Stimulated activated naive B cell treated with anti-CD40 and anti-IgM and Interleukin-4, amounts not matched to agents 10 μg/mL and 1 μg/mL and 100 μg/mL, for 72 hours (primary cell): ENCODE measurements around the gene CAPN11.
A peak's percentile ranks its signal among the peaks of the same experiment; 100 is the strongest.

ENCODE experiments used
- ATAC-seq, 2 donors: fragments of 150-1000 bp; cut with Tn5 transposase; replicated peaks; 2 replicates each; pipeline ENCODE4 v1.10.0; 2021; ENCODE audit warnings: moderate library complexity in 1 of 2
- DNase-seq: peaks from one replicate; pipeline ENCODE4 v3.0.0; 2021
- H3K27ac Mint-ChIP-seq: one replicate; pipeline ENCODE4 v1.8.0; 2022; ENCODE audit warnings: mild to moderate bottlenecking, mixed read lengths
- H3K27me3 Mint-ChIP-seq, 2 donors: one replicate each; pipeline ENCODE4 v1.8.0; 2022; ENCODE audit warnings: mixed read lengths in 2 of 2
- H3K36me3 Mint-ChIP-seq, 2 donors: one replicate each; pipeline ENCODE4 v1.8.0; 2022; ENCODE audit warnings: mixed read lengths in 2 of 2, mild to moderate bottlenecking in 1 of 2
- H3K4me1 Mint-ChIP-seq, 2 donors: one replicate each; pipeline ENCODE4 v1.8.0; 2022; ENCODE audit warnings: mixed read lengths in 2 of 2, mild to moderate bottlenecking in 1 of 2
- H3K4me3 Mint-ChIP-seq, 2 donors: one replicate each; pipeline ENCODE4 v1.8.0; 2022; ENCODE audit warnings: mild to moderate bottlenecking in 2 of 2, mixed read lengths in 2 of 2, moderate library complexity in 1 of 2
- H3K9me3 Mint-ChIP-seq, 2 donors: one replicate each; pipeline ENCODE4 v1.8.0; 2022; ENCODE audit warnings: mixed read lengths in 2 of 2, mild to moderate bottlenecking in 1 of 2

Gene CAPN11

DNA sequence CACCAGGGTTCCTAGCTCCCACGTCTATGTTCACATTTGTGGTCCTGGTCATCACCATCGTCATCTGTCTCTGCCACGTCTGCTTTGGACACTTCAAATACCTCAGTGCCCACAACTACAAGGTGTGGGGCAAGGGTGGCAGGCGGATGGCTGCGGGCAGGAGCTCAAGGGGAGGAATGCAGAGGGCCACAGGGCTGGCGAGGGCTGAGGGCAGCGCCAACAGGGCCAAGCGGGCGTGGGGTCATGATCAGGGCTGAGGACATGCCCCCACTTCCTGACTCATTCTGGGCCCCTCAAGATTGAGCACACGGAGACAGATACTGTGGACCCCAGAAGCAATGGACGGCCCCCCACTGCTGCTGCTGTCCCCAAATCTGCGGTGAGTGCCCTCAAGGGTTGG lies 4.6 kb upstream of the CAPN11 start:
- no peaks in the 10 kb centered on the region for H3K9me3 Mint-ChIP-seq
- ATAC-seq, result no peak

GRCh38 chr6:44156494-44157151 lies 2.0 kb upstream of the CAPN11 start:
- Mint-ChIP-seq H3K4me3 (no peak overlapping the region), H3K27me3 (no peaks in the 10 kb centered on the region), H3K4me1 (peaks cover 10 to 15% of the 10 kb centered on the region in 2 donors), H3K9me3 (no peaks in the 10 kb centered on the region), H3K36me3 (peaks cover 8 to 13% of the 10 kb centered on the region in 2 donors), H3K27ac (peak overlapping the region; percentile 63)
- ATAC-seq (no peak), DNase-seq (no peak)

More for the DNA sequence above, 4.6 kb upstream of the CAPN11 start:
- no peak overlapping the region for H3K4me3 Mint-ChIP-seq
- no peaks in the 10 kb centered on the region for H3K27me3 Mint-ChIP-seq
- H3K27ac Mint-ChIP-seq, result no peak overlapping the region
- H3K4me1 Mint-ChIP-seq, result peaks cover 24% of the 10 kb centered on the region in 2 donors
- peaks cover 22 to 34% of the 10 kb centered on the region in 2 donors for H3K36me3 Mint-ChIP-seq
- no peak for DNase-seq

- Mint-ChIP-seq H3K27ac (peak overlapping the region; percentile 63), H3K4me3 (no peak overlapping the region), H3K9me3 (no peaks in the 10 kb centered on the region), H3K27me3 (no peaks in the 10 kb centered on the region), H3K4me1 (peaks cover 7 to 15% of the 10 kb centered on the region in 2 donors), H3K36me3 (peaks cover 8 to 12% of the 10 kb centered on the region in 2 donors)
- ATAC-seq (no peak), DNase-seq (no peak)
Measured at GRCh38 chr6:44157152-44157521, 1.5 kb upstream of the CAPN11 start.

- Mint-ChIP-seq H3K9me3 (no peaks in the 10 kb centered on the region), H3K4me3 (no peak overlapping the region), H3K4me1 (peaks cover 16 to 35% of the 10 kb centered on the region in 2 donors), H3K27ac (peak overlapping the region; percentile 92), H3K36me3 (no peaks in the 10 kb centered on the region), H3K27me3 (peaks cover 5 to 26% of the 10 kb centered on the region in 2 donors)
- DNase-seq, result peak; percentile 44
- peak; percentile 80 to 82 for ATAC-seq
Measured at GRCh38 chr6:44161997-44162338, 3.3 kb downstream of the CAPN11 start.

GRCh38 chr6:44162876-44163625 lies 4.4 kb downstream of the CAPN11 start:
- no peak for ATAC-seq
- Mint-ChIP-seq H3K9me3 (no peaks in the 10 kb centered on the region), H3K4me3 (no peak overlapping the region), H3K4me1 (peaks cover 18 to 37% of the 10 kb centered on the region in 2 donors), H3K27me3 (peaks cover 5 to 32% of the 10 kb centered on the region in 2 donors), H3K27ac (peak overlapping the region; percentile 62), H3K36me3 (no peaks in the 10 kb centered on the region)
- no peak for DNase-seq

DNA sequence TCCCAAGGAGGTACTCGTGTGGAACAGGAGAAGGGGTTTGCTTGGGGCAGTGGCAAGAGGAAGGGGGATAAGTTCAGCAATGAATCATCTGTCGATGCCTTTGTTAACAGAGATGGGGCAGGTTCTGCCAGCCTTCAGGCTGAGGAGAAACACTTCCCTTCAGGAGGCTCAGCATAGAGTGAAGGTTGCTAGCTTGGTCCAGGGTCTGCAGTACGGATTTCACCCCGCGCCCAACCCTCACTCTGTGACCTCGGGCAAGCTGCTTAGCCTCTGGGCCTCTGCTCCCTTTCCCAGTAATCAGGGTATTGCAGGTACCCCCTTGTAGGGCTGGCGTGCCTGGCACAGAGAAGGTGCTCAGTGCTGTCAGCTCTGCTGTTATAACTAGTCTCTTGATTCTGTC lies 7.5 kb downstream of the CAPN11 start:
- Mint-ChIP-seq H3K36me3 (no peaks in the 10 kb centered on the region), H3K27me3 (peaks cover 19 to 38% of the 10 kb centered on the region in 2 donors), H3K4me3 (no peak overlapping the region), H3K4me1 (peaks cover 17 to 33% of the 10 kb centered on the region in 2 donors), H3K27ac (peak overlapping the region; percentile 1), H3K9me3 (no peaks in the 10 kb centered on the region)
- DNase-seq (no peak), ATAC-seq (no peak)

DNA sequence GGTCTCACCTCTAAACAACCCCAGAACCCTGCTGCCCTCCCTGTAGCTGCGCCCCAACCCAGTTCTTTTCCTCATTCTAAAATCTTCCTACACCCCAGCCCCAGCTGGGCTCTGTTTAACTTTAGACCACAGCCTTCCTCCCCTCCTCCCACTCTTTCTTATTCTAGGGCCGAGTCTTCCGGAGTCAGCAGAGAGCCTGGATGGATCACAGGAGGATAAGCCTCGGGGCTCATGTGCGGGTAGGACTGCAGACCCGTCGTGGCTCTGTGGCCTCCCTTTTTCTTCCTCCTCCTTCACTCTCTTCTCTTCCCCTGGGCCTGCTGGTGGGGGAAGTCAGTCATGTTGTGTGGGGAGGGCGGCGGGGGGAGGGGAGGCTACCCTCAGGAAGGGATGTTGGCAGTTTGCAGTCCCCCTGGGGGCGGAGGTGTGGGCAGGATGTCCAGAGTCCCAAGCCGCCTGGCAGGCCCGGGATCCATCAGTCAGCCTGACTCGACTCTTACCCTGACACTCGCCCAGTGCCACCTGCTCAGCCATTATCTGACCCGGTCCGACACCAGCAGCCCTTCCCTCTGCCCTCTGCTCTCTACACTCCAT lies 8.1 kb downstream of the CAPN11 start:
- Mint-ChIP-seq H3K27ac (peak overlapping the region; percentile 1), H3K4me3 (no peak overlapping the region), H3K27me3 (peaks cover 23 to 41% of the 10 kb centered on the region in 2 donors), H3K36me3 (no peaks in the 10 kb centered on the region), H3K9me3 (no peaks in the 10 kb centered on the region), H3K4me1 (peaks cover 13 to 27% of the 10 kb centered on the region in 2 donors)
- DNase-seq (no peak), ATAC-seq (no peak)

GRCh38 chr6:44167567-44167966 lies 8.9 kb downstream of the CAPN11 start:
- Mint-ChIP-seq H3K4me1 (peaks cover 14 to 25% of the 10 kb centered on the region in 2 donors), H3K27me3 (peaks cover 21 to 39% of the 10 kb centered on the region in 2 donors)

DNA sequence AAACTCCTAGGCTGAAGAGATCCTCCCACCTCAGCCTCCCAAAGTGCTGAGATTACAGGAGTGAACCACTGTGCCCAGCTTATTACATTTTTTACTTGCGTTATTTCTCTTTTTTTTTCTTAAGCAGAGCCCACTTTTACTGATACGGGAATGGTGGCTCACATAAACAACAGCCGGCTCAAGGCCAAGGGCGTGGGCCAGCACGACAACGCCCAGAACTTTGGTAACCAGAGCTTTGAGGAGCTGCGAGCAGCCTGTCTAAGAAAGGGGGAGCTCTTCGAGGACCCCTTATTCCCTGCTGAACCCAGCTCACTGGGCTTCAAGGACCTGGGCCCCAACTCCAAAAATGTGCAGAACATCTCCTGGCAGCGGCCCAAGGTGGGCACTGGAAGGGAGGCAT lies 10.5 kb downstream of the CAPN11 start:
- Mint-ChIP-seq H3K9me3 (no peaks in the 10 kb centered on the region), H3K4me3 (no peak overlapping the region), H3K4me1 (peaks cover 17 to 27% of the 10 kb centered on the region in 2 donors), H3K36me3 (no peaks in the 10 kb centered on the region), H3K27me3 (peaks cover 23 to 36% of the 10 kb centered on the region in 2 donors), H3K27ac (peak overlapping the region; percentile 28)
- DNase-seq, result no peak
- no peak for ATAC-seq

More at GRCh38 chr6:44167567-44167966, 8.9 kb downstream of the CAPN11 start:
- no peak for DNase-seq
- Mint-ChIP-seq H3K27ac (no peak overlapping the region), H3K4me3 (no peak overlapping the region), H3K36me3 (no peaks in the 10 kb centered on the region), H3K9me3 (no peaks in the 10 kb centered on the region)
- ATAC-seq, result no peak

DNA sequence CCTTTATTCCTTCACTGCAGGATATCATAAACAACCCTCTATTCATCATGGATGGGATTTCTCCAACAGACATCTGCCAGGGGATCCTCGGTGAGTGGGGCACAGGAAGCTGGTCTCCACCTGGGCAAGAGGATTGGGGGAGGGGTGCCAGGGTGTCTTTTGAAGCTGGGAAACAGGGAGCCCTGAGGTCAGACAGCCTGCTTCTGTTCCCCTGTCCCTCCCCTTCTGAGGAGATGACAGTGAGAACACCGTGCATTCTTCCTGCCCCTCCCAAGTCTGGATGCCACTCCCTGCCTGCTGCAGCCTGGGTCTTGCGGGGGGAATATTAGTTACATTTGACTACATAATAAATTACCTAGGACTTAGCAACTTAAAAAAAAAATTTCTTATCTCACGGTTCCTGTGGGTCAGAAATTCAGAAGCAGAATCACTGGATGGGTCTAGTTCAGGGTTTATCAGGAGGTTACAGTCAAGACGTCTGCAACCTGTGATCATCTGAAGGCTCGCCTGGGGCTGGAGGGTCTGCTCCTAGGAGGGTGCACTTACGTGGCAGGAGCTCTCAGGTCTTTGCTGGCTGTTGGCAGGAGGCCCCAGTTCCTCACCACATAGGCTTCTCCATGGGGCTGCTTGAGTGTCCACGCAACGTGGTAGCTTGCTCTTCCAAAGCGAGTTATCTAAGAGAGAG lies 11.4 kb downstream of the CAPN11 start:
- ATAC-seq (no peak), DNase-seq (no peak)
- no peak overlapping the region for H3K27ac Mint-ChIP-seq
- H3K9me3 Mint-ChIP-seq, result no peaks in the 10 kb centered on the region
- H3K36me3 Mint-ChIP-seq, result no peaks in the 10 kb centered on the region
- peaks cover 23 to 30% of the 10 kb centered on the region in 2 donors for H3K27me3 Mint-ChIP-seq
- peaks cover 17 to 27% of the 10 kb centered on the region in 2 donors for H3K4me1 Mint-ChIP-seq
- no peak overlapping the region for H3K4me3 Mint-ChIP-seq

DNA sequence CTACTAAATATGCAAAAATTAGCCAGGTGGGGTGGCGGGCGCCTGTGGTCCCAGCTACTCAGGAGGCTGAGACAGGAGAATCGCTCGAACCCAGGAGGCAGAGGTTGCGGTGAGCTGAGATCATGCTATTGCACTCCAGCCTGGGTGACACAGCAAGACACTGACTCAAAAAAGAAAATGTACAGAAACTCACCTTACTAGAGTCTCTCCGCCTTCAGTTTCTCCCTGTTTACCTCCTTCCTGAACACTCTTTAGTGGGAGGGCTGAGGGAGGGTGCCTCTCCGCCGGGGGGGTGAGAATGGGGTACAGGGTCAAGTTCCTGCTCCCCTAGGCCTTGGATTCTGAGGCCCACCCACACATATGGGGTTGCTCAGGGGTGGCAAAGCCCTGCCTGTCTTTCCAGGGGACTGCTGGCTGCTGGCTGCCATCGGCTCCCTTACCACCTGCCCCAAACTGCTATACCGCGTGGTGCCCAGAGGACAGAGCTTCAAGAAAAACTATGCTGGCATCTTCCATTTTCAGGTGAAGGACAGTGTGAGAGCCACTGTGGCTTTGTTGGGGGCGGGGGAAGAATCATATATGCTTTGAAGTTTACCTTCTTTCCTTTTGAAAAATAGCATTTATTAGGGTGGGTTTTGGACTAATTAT lies 13.4 kb downstream of the CAPN11 start:
- H3K4me1 Mint-ChIP-seq, result peaks cover 14 to 22% of the 10 kb centered on the region in 2 donors
- no peak for DNase-seq
- no peak overlapping the region for H3K4me3 Mint-ChIP-seq
- peak overlapping the region; percentile 3 for H3K27ac Mint-ChIP-seq
- no peak for ATAC-seq
- H3K9me3 Mint-ChIP-seq, result no peaks in the 10 kb centered on the region
- H3K27me3 Mint-ChIP-seq, result peaks cover 23 to 34% of the 10 kb centered on the region in 2 donors
- H3K36me3 Mint-ChIP-seq, result no peaks in the 10 kb centered on the region

- peaks cover 19 to 34% of the 10 kb centered on the region in 2 donors for H3K27me3 Mint-ChIP-seq
- H3K27ac Mint-ChIP-seq, result no peak overlapping the region
- peaks cover 17 to 27% of the 10 kb centered on the region in 2 donors for H3K4me1 Mint-ChIP-seq
- H3K9me3 Mint-ChIP-seq, result no peaks in the 10 kb centered on the region
- no peak overlapping the region for H3K4me3 Mint-ChIP-seq
- ATAC-seq, result peak; percentile 78 to 80
- no peaks in the 10 kb centered on the region for H3K36me3 Mint-ChIP-seq
- DNase-seq, result peak; percentile 60
Measured at GRCh38 chr6:44172731-44173500, 14.3 kb downstream of the CAPN11 start.

- peaks cover 10 to 19% of the 10 kb centered on the region in 2 donors for H3K27me3 Mint-ChIP-seq
- peak overlapping the region; percentile 68 to 76 for H3K4me3 Mint-ChIP-seq
- DNase-seq, result no peak
- H3K36me3 Mint-ChIP-seq, result no peaks in the 10 kb centered on the region
- no peaks in the 10 kb centered on the region for H3K9me3 Mint-ChIP-seq
- H3K4me1 Mint-ChIP-seq, result peaks cover 17 to 27% of the 10 kb centered on the region in 2 donors
- H3K27ac Mint-ChIP-seq, result peak overlapping the region; percentile 54
- no peak for ATAC-seq
Measured at GRCh38 chr6:44176130-44176761, 17.6 kb downstream of the CAPN11 start.
